GM23248 (cell line): ENCODE measurements around the gene HNF4A.

Source experiments
- EZH2 ChIP-seq: fragments of 200-600 bp; sonication (generic); IDR thresholded peaks from 2 replicates; pipeline ENCODE4 v1.6.1; 2018; ENCODE audit warnings: antibody characterized with exemption, mild to moderate bottlenecking; ENCODE audit not compliant: insufficient read depth, poor library complexity, severe bottlenecking
- EZH2phosphoT487 ChIP-seq: fragments of 200-600 bp; sonication (generic); IDR thresholded peaks from 2 replicates; pipeline ENCODE4 v1.6.1; 2018; ENCODE audit warnings: antibody characterized with exemption, moderate library complexity, mild to moderate bottlenecking, low read depth; ENCODE audit not compliant: insufficient read depth

DNA sequence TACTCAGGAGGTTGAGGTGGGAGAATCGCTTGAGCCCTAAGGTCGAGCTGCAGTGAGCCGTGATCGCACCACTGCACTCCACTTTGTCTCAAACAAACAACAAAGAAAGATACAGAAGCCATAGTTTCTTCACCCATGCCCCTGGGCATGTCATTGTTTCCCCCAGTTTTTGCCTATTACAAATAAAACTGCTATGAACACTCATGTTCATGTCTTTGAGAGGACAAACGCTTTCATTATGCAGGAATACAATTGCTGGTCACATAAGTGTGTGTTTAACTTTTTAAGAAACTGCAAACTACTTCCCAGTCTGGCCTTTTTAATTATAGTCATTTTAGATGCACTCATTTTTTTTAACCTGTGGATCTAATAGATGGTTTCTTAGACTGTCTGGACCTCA is 108.0 kb downstream of the HNF4A start:
- no peak for TF ChIP-seq EZH2
- TF ChIP-seq EZH2phosphoT487: no peak
